ENCODE measurements around the gene MEF2C.

MEF2C gene

DNA sequence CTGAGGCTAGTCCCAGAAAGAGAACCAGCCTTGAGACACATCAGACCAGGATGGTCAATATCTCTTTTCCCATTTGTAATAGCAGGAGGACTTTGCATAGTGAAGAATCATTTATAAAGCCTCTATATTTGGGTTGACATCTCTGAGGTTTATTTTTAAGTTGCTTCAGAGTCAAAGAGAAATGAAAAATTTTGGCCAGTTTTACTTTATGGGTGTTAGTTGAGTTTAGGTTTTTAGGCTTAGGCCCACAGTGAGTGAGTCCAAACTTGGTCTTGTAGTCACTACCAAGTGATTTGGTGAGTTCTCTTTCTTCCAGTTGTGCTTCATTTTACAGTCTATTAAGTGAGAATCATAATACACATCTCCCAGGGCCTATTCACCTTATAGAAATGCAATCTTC is 5.3 kb upstream of the MEF2C start:
- no peak for DNase-seq (ENCODE audit: low spot score)

- no peak for DNase-seq (ENCODE audit: low spot score)
Measured at GRCh38 chr5:88887342-88887741, 4.4 kb upstream of the MEF2C start.

DNA sequence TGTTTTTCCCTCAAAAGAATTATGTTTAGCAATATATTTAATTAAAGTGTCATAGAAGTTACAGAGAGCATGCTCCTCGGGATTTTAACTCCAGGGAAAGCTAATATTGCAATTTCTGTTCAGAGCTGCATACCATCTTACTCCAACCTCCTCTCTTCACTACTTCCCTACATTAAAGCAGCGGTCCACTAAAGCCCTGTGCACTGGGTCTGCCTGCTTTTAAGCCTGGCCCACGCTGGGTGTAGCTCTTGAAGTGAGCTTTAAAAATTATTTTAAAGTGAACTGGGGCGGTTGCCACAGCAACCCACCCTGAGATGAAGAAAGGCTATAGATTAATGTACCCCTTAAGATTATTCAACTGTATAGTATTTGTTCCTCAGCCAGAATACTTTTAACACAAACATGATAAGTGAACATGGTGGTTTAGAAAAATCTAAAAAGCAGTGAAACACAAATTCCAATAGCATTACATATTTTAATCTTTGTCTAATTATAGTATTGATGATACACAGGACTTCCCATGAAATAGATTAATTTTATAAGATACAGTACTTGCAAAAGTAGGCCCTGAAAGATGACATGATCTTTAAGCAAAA is 3.9 kb upstream of the MEF2C start:
- no peak for DNase-seq (ENCODE audit: low spot score)

GRCh38 chr5:88886252-88886651 is 3.3 kb upstream of the MEF2C start:
- DNase-seq (ENCODE audit: low spot score): no peak

DNA sequence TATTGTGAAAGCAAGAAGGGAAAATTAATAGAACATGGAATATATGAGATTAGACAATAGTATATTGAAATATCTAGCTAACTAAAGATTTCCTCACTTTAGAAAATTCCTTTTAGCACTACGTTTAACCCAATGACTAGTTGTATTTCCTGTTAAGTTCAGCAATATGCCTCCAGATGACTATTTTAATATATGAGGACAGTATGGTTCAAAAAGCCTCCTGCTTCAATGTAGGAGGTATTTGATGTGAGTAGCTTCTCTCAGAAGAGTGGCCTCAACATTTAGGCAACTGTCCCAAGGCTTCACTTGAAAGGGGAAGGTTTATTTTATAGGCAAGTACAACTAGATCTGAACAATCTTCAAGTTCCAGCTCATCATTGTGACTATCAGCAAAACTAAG is 2.0 kb upstream of the MEF2C start:
- no peak for DNase-seq (ENCODE audit: low spot score)

GRCh38 chr5:88884608-88884877 is 1.6 kb upstream of the MEF2C start:
- DNase-seq (ENCODE audit: low spot score): no peak

DNA sequence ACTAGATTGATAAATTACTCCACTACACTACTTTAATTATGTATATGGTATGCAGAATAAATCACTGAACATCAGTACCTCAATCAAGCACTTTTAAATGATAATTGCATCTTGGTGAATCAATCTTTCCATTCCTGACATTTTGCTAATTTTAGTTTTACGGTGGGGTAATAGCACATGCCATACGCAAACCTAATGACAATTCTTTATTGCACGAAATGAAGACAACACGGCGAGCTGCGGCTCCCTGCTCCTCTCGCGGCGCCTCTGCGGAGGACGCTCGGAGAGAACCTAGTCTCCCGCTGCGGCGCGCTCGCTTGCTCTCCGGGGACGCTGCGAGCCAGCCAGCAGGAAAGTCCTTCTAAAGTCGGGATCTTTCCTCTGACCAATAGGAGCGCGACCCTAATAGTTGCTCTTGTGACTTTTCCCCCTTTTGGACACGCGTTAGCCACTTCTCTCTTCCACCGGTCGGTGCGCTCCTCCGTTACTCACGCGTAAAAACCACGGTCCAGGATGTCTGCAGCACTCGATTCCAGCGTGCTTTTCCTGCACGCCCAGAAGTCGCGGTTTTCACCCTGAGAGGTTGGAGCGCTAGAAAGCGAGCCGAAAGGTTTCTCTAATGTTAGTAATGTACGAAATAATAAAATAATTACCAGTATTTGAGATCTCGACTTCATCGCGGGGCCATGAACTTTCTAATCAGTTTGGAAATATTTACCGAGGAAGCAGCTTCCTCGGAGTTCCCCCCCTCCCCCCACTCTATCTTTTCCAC is 1.0 kb upstream of the MEF2C start:
- peak; percentile 41 for DNase-seq (ENCODE audit: low spot score)

- no peak for DNase-seq (ENCODE audit: low spot score)
Measured at GRCh38 chr5:88882276-88883038, 527 bp downstream of the MEF2C start.

- DNase-seq (ENCODE audit: low spot score): no peak
Measured at GRCh38 chr5:88881571-88881971, 1.4 kb downstream of the MEF2C start.

GRCh38 chr5:88880201-88880600 is 2.8 kb downstream of the MEF2C start:
- DNase-seq (ENCODE audit: low spot score): no peak

DNA sequence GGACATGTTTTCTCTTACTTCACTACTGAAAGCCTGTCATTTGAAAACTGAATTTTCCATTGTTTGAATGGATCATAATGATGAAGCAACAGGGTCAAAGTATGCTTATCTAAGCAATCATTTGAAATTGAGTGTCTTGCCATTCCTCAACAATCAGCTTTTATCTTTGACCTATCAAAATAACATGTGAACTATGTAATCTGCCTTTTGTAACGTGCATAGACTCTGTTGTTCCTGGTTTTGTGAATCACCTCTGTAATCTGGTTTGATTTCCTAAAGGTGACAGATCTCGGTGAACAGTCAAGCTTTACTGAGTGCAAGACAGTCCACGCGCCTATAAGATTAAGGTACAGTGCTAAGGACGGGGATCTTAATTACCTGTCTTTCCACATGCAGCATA is 3.3 kb downstream of the MEF2C start:
- no peak for DNase-seq (ENCODE audit: low spot score)

DNA sequence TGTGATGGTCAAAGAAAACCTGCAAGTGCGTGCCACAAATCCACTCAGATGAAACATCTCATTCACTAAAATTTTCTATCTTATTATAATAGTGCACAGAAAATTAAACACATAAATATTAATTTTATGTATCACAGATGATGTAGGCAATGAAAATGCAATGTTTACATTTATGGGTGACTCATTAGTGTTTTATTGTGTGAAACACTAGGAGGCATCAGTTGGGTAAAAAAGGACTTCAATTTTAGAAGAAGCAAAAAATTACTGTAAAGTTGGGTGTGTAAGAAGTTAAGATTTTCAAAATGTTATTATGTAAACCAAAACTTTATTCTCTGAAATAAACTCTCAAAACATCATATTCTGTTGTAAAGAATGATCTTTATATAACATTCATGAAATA is 4.0 kb downstream of the MEF2C start:
- DNase-seq (ENCODE audit: low spot score): no peak

- DNase-seq (ENCODE audit: low spot score): no peak
Measured at GRCh38 chr5:88877826-88878225, 5.2 kb downstream of the MEF2C start.

DNA sequence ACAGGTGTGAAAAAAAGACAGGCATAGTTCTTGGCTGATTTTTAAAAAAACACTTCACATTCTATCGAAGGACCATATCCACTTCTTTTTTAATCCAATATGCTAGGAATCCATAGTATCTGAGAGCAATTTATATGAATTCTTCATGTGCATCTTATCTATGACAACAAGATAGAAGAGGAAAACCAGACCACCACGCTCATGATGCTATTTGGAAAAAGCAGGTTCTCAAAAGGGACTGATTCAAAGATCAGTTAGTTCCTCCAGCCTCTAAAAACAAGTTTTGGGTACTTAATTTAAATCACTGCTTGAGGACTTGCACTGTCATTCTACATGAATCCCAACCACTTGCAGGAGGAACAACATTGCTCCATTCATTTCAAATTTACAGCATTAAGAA is 6.3 kb downstream of the MEF2C start:
- no peak for DNase-seq (ENCODE audit: low spot score)

DNA sequence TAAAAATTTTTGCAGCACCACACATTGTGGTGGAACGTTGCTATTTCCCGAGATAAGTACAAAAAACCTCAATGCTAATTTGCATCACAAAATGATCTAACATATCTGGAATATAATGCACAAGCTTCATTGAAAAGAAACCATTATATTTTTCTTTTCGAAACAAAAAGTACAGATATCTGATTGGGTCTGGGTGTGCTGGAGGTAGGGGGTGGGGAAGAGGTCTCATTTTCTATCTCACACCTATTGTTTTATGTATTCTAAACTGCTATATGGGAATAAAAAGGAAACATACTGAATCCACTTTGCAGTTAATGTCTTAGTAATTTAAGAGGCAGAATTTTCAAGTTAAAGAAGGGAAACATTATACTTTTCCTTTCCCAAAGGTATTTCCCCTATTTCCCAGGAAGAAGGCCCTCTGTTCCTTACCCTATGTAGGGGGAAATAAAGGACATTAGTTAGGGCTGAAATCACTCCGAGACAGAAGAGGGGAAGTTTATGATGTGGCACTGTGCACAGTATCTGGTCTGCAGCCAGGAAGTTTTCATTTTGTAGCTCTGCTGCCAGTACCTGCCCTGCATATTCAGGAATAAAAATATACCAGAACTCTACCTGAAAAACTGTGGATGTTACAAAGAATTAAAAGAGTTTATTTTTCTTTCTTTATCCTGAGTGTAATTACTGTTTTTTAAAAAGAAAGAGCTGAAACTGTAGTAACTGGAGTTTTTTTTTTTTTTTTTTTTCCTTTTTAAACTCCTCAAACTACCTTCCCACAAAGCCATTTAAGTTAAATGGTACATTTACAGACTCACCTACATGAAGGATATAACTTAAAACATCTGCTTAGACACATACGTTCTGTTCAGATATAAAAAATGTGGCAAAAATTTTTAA is 7.4 kb downstream of the MEF2C start:
- DNase-seq (ENCODE audit: low spot score): no peak

DNA sequence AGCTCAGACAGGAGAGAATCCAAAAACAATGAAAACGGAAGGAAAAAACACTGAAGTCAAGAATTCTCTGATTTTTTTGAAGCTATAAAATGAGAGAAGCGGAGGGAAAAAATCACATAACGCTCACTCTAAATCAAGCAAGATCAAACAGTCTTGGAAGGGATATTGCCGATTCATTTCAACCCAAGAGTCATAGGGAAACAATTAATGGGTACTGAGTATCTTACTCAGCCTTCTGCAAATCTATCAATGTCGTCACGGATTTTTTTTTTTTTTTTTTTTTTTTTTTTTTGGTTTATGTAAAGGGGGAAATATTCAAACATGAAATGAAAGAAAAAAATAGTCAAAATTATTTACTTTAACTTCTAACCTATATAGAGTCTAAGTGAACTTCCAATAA is 9.5 kb downstream of the MEF2C start:
- DNase-seq (ENCODE audit: low spot score): no peak

- no peak for DNase-seq (ENCODE audit: low spot score)
Measured at GRCh38 chr5:88872971-88873370, 10.0 kb downstream of the MEF2C start.

GRCh38 chr5:88870285-88870684 is 12.7 kb downstream of the MEF2C start:
- no peak for DNase-seq (ENCODE audit: low spot score)

DNA sequence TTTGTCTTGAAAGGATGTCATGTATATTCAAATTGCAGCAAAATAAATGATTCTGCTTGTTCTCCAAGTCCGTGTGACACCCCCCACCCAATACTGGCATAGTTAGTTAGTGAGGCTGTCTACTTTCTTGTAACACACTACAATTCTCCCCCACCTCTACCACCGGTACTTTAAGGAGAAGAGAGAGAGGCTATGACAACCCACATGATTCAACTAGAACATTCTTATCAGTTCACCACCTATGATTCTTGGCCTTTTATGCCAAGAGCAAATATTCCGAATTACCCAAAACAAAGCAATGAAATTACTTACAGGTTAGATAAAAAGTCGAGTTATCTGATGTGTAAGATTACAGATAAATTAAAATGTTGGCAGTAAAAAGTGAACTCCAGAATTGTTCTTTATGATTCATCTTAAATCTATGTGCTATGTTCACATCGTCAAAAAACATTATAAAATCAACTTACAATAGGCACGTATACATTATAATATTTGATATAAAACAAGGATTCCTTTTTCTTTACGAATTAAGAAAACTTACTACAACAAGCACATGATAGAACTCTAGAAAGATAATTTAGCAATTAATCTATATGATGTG is 14.4 kb downstream of the MEF2C start:
- no peak for DNase-seq (ENCODE audit: low spot score)

DNA sequence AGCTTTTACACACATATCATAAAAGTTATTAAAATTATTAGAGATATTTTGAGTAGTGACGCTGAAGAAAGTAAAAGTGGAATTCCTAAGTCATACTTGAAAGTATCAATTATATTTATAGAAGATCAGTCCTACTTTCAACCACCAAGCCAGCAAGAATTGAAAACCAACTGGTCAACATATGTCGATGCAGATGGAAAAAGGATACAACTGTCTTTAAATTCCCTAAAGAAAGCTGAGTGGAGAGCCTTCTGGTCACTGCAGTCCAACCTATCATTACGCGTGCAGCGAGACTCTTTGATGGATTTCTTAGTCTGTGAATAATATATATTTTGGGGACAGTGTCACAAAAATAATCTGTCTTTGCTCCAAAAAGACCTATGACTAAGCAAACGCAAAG is 15.3 kb downstream of the MEF2C start:
- no peak for DNase-seq (ENCODE audit: low spot score)

DNA sequence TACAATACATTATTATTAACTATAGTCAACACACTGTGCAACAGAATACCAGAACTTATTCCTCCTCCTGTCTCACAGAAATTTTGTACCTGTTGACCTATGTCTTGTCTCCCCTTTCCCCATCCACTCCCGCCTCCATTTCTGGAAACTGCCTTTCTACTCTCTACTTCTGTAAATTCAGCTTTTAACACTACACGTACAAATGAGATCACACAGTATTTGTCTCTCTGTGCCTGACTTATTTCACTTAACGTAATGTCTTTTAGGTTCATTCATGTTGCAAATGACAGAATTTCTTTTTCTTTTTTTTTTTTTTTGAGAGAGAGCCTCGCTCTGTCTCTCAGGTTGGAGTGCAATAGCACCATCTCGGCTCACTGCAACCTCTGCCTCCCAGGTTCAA is 19.5 kb downstream of the MEF2C start:
- DNase-seq (ENCODE audit: low spot score): no peak

DNA sequence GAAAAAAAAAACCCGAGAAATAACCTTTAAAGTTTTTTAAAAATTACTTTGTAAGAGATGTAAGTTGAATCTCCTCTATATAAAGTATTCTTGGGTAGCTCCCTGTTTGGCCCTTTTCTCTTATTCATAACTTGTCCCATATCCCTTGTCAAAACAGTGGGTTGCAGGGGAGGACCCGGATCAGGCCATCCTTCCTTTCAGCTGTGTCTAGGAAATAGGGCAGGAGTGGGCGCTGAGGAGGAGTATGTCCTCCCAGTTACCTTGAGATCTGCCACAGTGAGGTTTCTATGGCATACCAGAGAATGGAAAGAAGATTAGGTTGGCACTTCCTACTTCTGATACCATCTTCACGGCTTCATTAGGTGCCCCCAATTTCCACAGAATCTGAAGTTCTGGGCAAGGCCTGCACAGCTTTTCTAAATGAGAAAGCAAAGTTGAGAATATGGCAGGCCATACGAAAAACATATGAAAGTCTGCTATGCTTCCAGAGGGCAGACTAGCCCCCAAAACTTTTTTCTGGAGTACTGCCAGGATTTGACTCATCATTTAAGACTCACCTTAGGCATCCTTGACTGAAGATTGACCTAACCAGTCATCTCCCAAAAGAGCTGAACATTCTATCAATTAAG is 20.3 kb downstream of the MEF2C start:
- no peak for DNase-seq (ENCODE audit: low spot score)

Measured in iPS-NIHi11 (cell line).